Activated effector memory CD4-positive, alpha-beta T cell treated with Interleukin-2 at 50 U/mL for 16 hours (primary cell): Measurements from ENCODE around the gene ZNF319.

Experiments used
- DNase-seq: peaks from one replicate; pipeline ENCODE4 v3.0.0-alpha.2; 2020

Gene ZNF319

GRCh38 chr16:58036943-58037342 lies 36.5 kb upstream of the ZNF319 start:
- DNase-seq, result no peak

DNA sequence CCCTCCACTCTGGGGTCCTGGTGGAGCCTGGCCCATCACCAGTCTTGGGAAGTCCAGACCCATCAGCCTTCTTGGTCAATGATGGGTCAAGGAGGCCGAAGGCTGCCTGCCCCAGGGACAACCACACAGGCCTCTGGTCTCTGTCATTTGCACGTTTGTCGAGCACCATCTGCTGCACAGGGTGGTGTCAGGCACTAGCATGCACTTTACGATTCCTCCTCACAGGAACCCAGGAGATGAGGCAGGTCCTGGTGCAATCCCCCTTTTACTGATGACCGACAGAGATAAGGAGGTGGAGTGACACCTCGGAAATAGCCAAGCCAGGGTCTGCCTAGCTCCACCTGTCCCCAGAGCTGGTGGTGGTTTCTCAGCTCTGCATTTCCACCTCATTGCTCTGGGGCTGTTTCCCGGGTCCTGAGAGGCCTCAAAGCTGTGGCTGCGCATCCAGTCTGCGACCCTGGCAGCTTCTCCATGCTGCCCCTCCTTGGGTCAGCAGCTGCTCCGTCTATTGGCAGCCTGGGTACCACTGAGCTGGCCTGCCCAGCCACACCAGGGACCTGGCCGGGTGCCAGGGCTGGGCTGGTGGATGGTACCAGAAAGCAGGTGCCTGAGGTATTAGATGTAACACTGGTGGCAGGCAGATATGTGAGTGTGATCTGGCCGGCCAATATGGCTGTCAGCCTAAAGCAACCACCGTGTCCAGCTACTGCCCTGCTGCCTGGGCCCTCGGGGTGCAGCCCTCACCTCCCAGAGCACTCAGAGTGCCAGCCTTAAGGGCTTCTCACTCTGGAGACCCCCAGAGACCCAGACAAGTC lies 35.1 kb upstream of the ZNF319 start:
- DNase-seq, result no peak

GRCh38 chr16:58034774-58035173 lies 34.3 kb upstream of the ZNF319 start:
- no peak for DNase-seq

DNA sequence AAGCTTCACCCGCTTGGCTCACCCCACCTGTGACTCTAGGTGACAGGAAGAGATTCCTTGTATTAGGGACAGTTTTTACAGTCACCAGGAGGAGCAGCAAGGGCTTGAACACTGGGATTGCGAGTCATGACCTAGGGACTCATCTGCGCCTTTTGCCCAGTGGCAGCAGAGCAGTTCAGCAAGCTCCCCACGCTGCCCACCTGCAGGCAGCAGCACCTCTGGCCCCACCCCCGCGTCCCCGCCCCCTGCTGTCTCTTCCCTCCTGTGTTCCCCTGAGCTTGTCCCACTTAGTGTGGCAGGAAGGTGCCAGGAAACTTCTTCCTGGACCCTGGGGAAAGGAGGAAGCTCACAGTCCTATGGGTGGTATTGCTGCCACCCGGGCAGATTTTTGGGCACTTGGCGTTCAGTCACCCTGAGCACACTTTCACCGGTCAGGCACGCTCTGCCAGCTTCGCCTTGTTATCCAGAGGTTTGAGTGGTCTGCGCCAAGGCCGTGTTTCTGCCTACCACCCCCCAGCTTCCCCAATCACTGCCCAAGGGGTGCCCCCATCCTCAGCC lies 33.7 kb upstream of the ZNF319 start:
- no peak for DNase-seq

DNA sequence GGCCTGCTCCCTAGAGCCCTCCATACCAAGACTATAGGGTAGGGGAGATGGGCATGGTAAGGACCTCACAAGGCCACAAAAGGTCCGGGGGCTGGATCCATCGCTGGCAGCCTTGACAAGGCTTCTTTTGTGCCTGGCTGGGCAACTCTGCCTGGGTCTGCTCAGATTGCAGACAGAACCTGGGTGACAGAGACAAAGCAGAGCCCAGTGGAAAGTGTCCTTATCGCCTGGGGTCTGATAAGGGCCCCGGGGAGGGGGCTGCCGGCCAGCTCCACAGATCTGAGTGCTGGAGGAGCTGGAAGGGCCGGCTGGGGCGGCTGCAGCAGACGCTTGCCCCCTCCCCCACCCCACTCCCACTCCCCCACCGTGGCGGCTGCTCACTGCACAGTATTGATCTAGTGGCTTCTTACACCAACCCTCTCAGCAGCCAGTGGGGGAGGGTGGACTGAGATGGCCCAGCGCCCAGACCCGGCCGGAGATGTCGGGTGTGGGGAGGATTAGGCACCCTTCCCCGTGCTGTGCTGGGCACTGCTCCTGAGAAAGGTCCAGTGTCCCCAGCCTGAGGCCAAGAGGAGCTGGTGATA lies 32.3 kb upstream of the ZNF319 start:
- DNase-seq, result no peak

DNA sequence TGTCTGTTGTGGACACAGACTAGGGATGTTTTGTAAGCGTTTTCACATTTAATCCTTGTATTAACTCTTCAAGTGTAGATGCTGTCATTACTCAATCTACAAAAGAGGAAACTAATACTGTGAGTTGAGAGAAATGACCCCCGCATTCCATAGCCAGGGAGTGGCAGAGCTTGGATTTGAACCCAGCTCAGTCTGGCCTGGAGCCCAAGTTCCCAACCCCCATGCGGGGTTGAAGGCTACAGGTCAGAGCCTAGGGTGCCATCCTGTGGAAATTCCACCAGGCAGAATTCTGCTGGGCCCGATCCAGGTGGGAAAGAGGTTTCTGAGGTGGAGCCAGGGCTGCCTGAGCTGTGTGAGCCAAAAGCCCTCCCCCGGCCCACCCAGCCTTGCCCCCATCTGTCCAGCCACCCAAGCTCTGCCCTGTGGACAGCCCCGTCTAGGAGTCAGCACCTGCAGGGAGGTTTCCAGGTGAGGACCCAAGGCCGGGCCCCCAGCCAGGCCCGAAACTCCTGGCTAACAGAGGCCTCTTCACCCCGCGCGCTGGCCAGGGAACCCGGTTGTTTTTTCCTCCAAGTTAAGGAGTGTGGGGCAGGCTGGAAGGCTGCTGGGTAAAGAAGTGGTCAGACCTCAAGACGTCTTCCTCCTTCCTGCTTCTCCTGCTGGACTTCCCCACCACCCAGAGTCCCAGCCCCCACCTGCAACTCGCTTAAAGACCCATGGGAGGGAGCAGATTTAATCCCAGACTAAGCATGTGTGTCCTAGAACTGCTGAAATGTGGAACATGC lies 30.7 kb upstream of the ZNF319 start:
- DNase-seq, result no peak

GRCh38 chr16:58030136-58030840 lies 29.8 kb upstream of the ZNF319 start:
- DNase-seq, result no peak

DNA sequence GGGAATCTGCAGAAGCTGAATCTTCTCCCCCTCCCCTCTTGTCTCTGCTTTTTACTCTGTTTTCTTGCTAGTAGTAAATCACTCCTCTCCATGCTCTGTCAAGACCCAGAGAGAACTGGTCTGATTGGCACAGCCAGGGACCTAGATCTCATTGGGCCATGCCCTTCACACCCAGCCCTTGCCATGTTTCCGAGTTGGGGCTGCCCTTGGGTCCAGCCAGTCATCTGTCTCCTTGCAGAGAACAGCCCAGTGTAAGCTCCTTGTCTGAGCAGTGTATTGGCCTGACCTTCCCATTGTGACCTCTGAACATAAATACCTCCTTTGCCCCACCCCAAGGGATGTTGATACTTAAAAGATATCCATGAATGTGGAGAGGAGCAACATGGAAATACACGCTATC lies 28.9 kb upstream of the ZNF319 start:
- no peak for DNase-seq

GRCh38 chr16:58028541-58029070 lies 28.1 kb upstream of the ZNF319 start:
- DNase-seq, result no peak

GRCh38 chr16:58027916-58028455 lies 27.5 kb upstream of the ZNF319 start:
- DNase-seq, result no peak

DNA sequence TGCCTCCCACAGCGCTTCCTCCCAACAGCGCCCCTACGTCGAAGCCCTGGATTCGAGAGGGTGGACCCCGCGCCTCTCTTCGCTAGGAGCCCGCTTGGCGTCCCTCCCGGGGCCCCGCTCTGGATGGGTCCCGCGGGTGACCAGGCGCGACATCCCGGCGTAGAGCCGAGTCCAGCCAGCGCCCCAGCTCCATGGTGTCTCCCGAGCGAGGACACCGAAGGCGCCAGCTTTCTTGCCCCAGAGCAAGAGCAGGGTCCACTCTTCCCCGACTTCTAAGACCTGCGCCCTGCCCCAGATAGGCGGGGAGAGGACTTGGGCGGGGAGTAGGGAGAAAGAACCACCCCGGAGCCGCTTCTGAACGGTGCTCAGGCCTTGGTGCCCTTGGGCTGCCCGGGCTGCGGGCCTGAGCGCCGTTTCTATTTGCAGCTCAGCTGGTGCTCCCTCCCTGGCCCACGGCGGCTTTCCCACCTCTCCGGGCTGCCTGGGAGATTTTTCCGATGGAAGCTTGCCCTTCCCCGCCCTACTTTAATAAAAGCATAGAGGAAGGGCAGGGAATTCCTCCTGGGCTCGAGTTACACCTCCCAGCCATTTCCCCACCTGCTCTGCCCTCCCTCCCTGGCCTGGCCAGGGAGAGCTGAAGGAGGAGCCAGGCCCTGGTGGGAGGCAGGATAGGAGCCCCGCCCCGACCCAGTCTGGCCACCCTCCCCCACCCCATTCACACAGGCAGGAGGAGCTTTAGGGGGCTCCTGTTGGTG lies 26.9 kb upstream of the ZNF319 start:
- no peak for DNase-seq

DNA sequence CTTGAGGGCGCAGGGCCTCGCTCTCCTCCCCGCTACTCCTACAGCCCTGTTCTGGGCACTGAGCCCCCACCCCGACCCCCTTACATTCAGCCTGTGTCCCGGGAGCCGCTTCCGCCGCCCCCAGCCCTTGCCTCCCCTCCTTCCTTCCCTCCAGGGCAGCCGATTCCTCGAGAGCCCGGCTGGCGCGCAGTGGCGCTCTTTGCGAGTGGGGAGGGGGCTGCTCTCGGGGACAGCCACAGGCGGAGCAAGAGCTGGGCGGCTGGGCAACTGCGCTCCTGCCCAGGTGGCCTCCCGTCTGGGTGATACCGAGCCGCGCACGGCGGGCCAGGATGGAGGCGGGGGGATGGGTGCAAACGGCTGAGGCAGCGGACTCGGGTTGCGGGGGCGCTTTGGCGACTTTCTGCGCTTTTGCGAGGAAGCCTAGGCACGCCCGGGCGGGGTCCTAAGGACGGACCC lies 26.3 kb upstream of the ZNF319 start:
- no peak for DNase-seq

- no peak for DNase-seq
Observed at GRCh38 chr16:58026139-58026704, 25.8 kb upstream of the ZNF319 start.

DNA sequence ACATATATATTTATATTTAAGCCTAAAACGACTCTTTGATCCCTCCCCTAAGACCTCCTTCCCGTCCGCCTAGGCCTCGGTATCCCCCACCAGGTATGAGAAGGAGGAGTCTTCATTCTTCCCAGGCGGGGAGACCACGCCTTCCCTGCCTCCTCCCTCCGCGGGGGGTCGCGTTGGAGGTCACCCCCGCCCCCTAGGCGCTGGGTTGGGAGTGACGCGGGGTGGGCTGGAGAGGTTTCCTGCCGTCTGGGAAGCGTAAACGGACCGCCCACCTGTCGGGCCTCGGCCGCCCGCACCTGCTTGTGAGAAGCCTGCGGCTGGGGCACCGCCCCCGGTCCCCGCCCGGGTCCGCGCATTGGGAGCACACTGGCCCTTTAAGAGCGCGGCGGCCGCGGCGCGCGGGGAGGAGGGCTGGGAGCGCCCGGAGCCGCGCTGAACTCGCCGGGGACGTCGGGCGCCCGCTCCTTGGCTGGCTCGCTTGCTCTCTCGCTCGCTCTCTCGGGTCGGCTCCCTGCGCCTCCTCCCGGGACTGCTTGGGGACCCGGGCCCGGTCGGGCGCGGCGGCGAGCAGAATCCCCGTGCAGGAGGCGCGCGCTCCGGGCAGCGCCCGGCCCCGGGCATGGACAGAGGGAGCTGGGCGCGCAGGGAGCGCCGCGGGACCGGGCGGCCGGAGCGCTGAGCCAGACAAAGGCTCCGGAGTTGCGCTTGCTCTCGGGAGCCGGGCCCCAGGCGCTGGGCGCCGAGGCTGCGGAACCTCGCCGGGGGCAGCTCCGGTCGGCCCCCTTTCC lies 25.1 kb upstream of the ZNF319 start, which contains the start of gene MMP15:
Gene MMP15, plus strand, starts transcription at position 404 of the 788 bp plus-strand sequence. CDS start 597 bp downstream, outside the sequence.
- peak; percentile 49 for DNase-seq

DNA sequence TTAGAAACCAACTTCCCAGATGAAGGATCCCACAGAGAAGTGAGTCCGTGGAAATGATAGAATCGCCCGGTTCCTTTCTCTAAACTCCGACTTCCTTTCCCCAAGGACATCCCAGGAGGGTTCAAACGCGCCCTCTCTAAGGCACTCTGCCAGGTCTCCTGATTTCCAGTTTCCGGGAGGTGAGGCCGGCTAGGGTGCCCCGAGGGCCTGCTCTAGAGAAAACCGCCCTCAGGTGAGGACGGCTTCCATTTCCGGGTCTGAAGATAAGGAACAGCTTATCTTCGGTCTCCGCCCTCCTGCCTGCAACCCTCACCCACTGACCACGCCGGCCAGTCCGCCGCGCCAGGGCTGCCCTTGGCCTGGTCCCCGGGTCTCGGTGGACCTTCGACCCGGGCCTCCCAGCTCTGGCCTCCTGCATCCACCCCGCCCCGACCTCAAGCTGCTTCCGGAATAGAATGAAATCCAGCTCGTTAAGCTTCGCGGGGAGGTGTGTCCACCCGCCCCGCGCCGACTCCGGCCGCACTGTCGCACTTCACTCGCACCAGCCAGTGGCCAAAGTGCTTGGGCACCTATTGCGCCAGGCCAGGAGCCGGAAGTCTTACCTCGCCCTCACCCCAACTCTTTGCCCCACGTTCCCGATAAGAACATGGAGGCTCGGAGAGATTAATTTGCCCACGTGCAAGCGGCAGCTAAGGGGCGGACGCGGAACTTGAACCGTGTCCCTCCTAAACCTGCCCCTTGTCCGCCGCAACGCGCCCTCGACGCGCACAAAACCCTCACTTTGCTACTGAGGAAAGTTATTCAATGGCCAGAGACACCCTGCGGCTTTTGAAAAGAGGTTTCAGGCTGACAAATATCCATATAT lies 24.2 kb upstream of the ZNF319 start:
- DNase-seq, result peak; percentile 20

DNA sequence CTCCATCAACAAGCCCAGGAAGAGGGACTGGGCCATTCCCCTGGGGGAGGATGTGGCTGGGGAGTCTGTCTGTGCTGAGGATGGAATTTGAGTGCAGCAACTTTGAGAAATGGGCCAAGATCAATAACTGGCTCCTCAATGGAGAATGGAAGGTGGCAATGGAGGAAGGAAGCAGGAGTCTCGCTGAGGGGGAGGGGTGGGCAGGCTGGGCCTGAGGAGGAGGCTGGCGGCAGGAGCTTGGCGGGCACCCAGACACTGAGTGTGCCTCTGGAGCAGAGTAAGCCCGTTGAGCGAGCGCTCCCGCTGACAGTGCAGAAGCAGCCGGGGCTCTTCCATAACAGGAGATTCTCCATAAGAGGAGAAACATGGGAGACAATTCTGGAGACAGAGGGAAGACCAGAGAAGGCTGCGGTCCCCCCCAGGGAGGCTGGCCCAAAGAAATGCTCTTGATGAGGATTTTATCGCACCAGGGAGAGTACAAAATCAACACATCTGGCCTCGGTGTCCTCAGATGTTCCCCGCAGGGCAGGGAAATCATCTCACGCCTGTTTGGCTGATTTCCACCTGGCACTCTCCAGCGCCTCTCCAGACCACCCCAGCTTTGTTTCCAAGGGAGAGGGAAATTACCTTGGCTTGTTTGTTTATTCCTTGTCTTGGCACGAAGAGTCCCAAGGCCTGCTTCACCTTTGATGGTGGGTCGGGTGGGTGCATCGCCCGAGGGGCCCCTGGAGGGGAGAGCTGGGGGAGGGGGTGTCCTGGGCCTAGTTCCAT lies 22.3 kb upstream of the ZNF319 start:
- no peak for DNase-seq

- no peak for DNase-seq
Observed at GRCh38 chr16:58021661-58022551, 21.4 kb upstream of the ZNF319 start.
